Heart left ventricle (tissue), 13 donors: ENCODE measurements around the gene DMD.

Experiments
- CTCF ChIP-seq, 12 donors: fragments of 200-600 bp; sonication (generic) in 4 of 12; IDR thresholded peaks; one replicate each; pipeline versions ENCODE4 v1.5.0 to v1.8.0; 2018 to 2022; ENCODE audit warnings: antibody characterized with exemption in 12 of 12, mild to moderate bottlenecking in 5 of 12
- POLR2A ChIP-seq, 2 donors: fragments of 450-650 bp; IDR thresholded peaks; one replicate each; pipeline ENCODE4 v1.6.1; 2017; ENCODE audit warnings: antibody characterized with exemption in 2 of 2, mild to moderate bottlenecking in 2 of 2, moderate library complexity in 2 of 2
- donor health status: ischemic (EF 13 %, LVEDD 7.1; RV severe dilation, severe dysfunction).
- donor health status: DM: no; HTN: yes; CAD: no.
- donor health status: DM: no; HTN: no; CAD: no.
- donor health status: ischemic (EF 25% LVEDD 6.9; RV normal size, moderate dysfunction).
- donor health status: ischemic (EF 25% LVEDD 5.7; RV mildly dilated, moderate dysfunction).
- donor health status: ischemic (EF 35%, LVEDD 5.7; RV mildly dilated, moderate dysfunction).
- donor health status: nonischemic (EF 11% LVEDD 7.7; RV severe dilation, severe dysfunction).
- donor health status: DM: yes; HTN: yes; CAD: no.
- donor health status: PGD.
- donor health status: ischemic (EF 29% LVEDD 5.4; RV normal size, mild dysfunction).
- donor health status: nonischemic (EF 23%, LVEDD 6.1; RV moderate dilation, normal function).

- TF ChIP-seq CTCF (IDR thresholded peaks at IDR 0.05) (no peak), POLR2A (IDR thresholded peaks at IDR 0.05) (no peak)
These were observed 1896.4 kb downstream of the DMD start for GRCh38 chrX:31314921-31315320.
